ENCODE measurements around the gene NFATC2.

GRCh38 chr20:51473256-51473655 is 69.3 kb downstream of the NFATC2 start:
- TF ChIP-seq CTCF (IDR thresholded peaks at IDR 0.05; ENCODE audit: control extremely low read depth in 1 of 3, insufficient read depth in 1 of 3, low read depth in 1 of 3, low read length in 3 of 3): no peak
- no peak for TF ChIP-seq SIN3A (conservative IDR thresholded peaks at IDR 0.05 in 1 of 2, IDR thresholded peaks at IDR 0.05 in 1 of 2; ENCODE audit: low read depth in 1 of 2, low read length in 2 of 2)
- TF ChIP-seq ATF2 (IDR thresholded peaks at IDR 0.05; ENCODE audit: low read length): no peak
- no peak for TF ChIP-seq EP300 (IDR thresholded peaks at IDR 0.05; ENCODE audit: borderline replicate concordance in 1 of 2, low read depth in 2 of 2, low read length in 2 of 2)
- no peak for TF ChIP-seq EGR1 (IDR thresholded peaks at IDR 0.05; ENCODE audit: borderline replicate concordance, low read depth, low read length)
- TF ChIP-seq BRCA1 (IDR thresholded peaks at IDR 0.05; ENCODE audit: low read depth, low read length): no peak
- TF ChIP-seq POLR2A (IDR thresholded peaks at IDR 0.05; ENCODE audit: control extremely low read depth in 1 of 2, low read depth in 2 of 2, low read length in 2 of 2): no peak
- no peak for TF ChIP-seq POLR2AphosphoS5 (IDR thresholded peaks at IDR 0.05; ENCODE audit: low read depth, low read length)
- no peak for TF ChIP-seq TCF12 (IDR thresholded peaks at IDR 0.05; ENCODE audit: low read depth, low read length)
- no peak for TF ChIP-seq RAD21 (IDR thresholded peaks at IDR 0.05 in 1 of 2, conservative IDR thresholded peaks at IDR 0.05 in 1 of 2; ENCODE audit: low read depth in 2 of 2, low read length in 2 of 2)
- no peak for TF ChIP-seq EZH2 (IDR thresholded peaks at IDR 0.05; ENCODE audit: low read depth, low read length, severe bottlenecking)
- TF ChIP-seq MAX (IDR thresholded peaks at IDR 0.05): no peak
- no peak for TF ChIP-seq RXRA (IDR thresholded peaks at IDR 0.05; ENCODE audit: insufficient read depth, low read depth, low read length)
